ENCODE measurements around the gene STARD4.

DNA sequence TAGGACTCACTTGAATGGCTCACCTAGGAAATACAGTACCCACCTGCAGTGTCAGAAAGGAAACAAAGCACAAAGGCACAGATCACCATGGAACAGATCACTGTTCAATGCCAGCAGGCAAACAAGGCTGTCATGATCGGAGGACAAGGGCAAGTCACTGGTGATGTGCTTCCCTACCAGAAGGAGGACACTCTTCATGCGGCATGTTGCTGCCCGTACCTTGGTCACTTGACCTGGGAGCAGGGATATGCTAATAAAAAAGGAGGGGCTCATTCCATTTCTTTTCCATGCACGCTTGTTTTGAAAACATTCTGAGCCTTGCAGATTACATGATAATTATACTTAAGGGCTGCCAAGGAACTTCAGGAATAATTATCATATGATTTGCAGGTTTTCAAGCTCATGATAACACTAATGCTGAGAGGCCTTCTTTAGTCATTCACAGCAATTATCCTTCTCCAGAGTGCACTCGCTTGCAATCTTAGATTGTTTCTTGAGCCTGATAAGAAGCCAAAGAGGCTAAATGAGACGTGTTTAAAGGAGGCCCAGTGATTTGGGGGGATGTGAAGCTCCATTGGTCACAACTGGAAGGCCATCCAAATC lies 36.1 kb upstream of the STARD4 start:
- TF ChIP-seq, protein P1, sequence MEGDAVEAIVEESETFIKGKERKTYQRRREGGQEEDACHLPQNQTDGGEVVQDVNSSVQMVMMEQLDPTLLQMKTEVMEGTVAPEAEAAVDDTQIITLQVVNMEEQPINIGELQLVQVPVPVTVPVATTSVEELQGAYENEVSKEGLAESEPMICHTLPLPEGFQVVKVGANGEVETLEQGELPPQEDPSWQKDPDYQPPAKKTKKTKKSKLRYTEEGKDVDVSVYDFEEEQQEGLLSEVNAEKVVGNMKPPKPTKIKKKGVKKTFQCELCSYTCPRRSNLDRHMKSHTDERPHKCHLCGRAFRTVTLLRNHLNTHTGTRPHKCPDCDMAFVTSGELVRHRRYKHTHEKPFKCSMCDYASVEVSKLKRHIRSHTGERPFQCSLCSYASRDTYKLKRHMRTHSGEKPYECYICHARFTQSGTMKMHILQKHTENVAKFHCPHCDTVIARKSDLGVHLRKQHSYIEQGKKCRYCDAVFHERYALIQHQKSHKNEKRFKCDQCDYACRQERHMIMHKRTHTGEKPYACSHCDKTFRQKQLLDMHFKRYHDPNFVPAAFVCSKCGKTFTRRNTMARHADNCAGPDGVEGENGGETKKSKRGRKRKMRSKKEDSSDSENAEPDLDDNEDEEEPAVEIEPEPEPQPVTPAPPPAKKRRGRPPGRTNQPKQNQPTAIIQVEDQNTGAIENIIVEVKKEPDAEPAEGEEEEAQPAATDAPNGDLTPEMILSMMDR (IDR thresholded peaks at IDR 0.05): no peak
- TF ChIP-seq POLR2A (IDR thresholded peaks at IDR 0.05) (no peak), POLR2AphosphoS5 (IDR thresholded peaks at IDR 0.05) (no peak)

All from sigmoid colon (tissue), 4 donors.